SK-N-SH (cell line): Measurements from ENCODE around the gene IL17B. TPM values are rescaled to one million over a fixed set of nuclear protein-coding genes. Genes with fewer than 3 reads are reported as not detected.
A peak's percentile ranks its signal among the peaks of the same experiment; 100 is the strongest.

ENCODE experiments used
- CTCF ChIA-PET: fragments of 300-600, 350-600 bp; formaldehyde crosslinking; extraction: SDS; loops from one replicate; lab custom pipeline; 2021; lab: Yijun Ruan, JAX
- POLR2A ChIA-PET: fragments of 350-600 bp; sonication (Branson Sonifier 250); formaldehyde crosslinking; extraction: SDS; loops from one replicate; lab custom pipeline; 2020; ENCODE audit warnings: antibody characterized with exemption, inconsistent platforms; lab: Yijun Ruan, JAX
- DNase-seq: peaks from one replicate; pipeline ENCODE4 v3.0.0; 2012
- H2AFZ ChIP-seq: fragments of 200-600 bp; sonication (generic); 2 replicates; pipeline ENCODE4 v1.8.1; 2016; ENCODE audit warnings: antibody characterized with exemption, mild to moderate bottlenecking, low read depth
- H3F3A ChIP-seq: fragments of 200-600 bp; sonication (generic); replicated peaks from 2 replicates; pipeline ENCODE3; 2016; ENCODE audit warnings: antibody characterized with exemption, mild to moderate bottlenecking; ENCODE audit not compliant: insufficient read depth
- H3K27ac ChIP-seq, 2 experiments: fragments of 200-500 bp in 1 of 2; fragments of 200-600 bp in 1 of 2; sonication (Bioruptor generic) in 1 of 2; sonication (generic), shearing (Covaris generic) in 1 of 2; 2 replicates each; pipeline versions ENCODE4 v1.5.1 to v1.6.1; 2014 to 2016; ENCODE audit warnings: low read depth in 2 of 2, inconsistent platforms in 1 of 2, low read length in 1 of 2, mild to moderate bottlenecking in 1 of 2, mixed read lengths in 1 of 2
- H3K27me3 ChIP-seq: fragments of 200-600 bp; sonication (generic), shearing (Covaris generic); 2 replicates; pipeline ENCODE4 v1.6.1; 2016; ENCODE audit warnings: mixed run types; ENCODE audit not compliant: insufficient read depth
- H3K36me3 ChIP-seq, 2 experiments: fragments of 200-500 bp in 1 of 2; fragments of 200-600 bp in 1 of 2; sonication (Bioruptor generic) in 1 of 2; sonication (generic) in 1 of 2; replicated peaks in 1 of 2; 2 replicates each; pipeline versions ENCODE3 to v1.5.1; 2014 to 2016; ENCODE audit warnings: low read length in 1 of 2, mild to moderate bottlenecking in 1 of 2; ENCODE audit not compliant: insufficient read depth in 2 of 2, control insufficient read depth in 1 of 2
- H3K4me1 ChIP-seq, 2 experiments: fragments of 200-500 bp in 1 of 2; fragments of 200-600 bp in 1 of 2; sonication (Bioruptor generic) in 1 of 2; sonication (generic), shearing (Covaris generic) in 1 of 2; 2 replicates each; pipeline versions ENCODE4 v1.5.1 to v1.6.1; 2014 to 2016; ENCODE audit warnings: low read depth in 1 of 2, low read length in 1 of 2, mixed run types in 1 of 2; ENCODE audit not compliant: insufficient read depth in 2 of 2, control insufficient read depth in 1 of 2
- H3K4me2 ChIP-seq: fragments of 200-600 bp; sonication (generic), shearing (Covaris generic); 2 replicates; pipeline ENCODE4 v1.6.1; 2017; ENCODE audit warnings: mixed run types
- H3K4me3 ChIP-seq, 2 experiments: fragments of 200-500 bp in 1 of 2; fragments of 200-600 bp in 1 of 2; sonication (Bioruptor generic) in 1 of 2; sonication (generic), shearing (Covaris generic) in 1 of 2; 2 replicates each; pipeline versions ENCODE4 v1.5.1 to v1.8.1; 2014 to 2016; ENCODE audit warnings: low read depth in 2 of 2, inconsistent platforms in 1 of 2, low read length in 1 of 2, mild to moderate bottlenecking in 1 of 2, mixed read lengths in 1 of 2, moderate library complexity in 1 of 2
- H3K79me2 ChIP-seq: fragments of 200-600 bp; sonication (generic); 2 replicates; pipeline ENCODE4 v1.8.1; 2017; ENCODE audit warnings: mild to moderate bottlenecking; ENCODE audit not compliant: insufficient read depth
- H3K9ac ChIP-seq: fragments of 200-600 bp; sonication (generic); 2 replicates; pipeline ENCODE4 v1.6.1; 2017; ENCODE audit warnings: mixed run types
- H3K9me2 ChIP-seq: fragments of 200-600 bp; sonication (generic); 2 replicates; pipeline ENCODE4 v1.6.1; 2017; ENCODE audit warnings: mixed run types
- H3K9me3 ChIP-seq: fragments of 200-600 bp; sonication (generic); 2 replicates; pipeline ENCODE4 v1.6.1; 2017; ENCODE audit warnings: mixed run types, mild to moderate bottlenecking, moderate library complexity
- H4K20me1 ChIP-seq: fragments of 200-600 bp; sonication (generic); 2 replicates; pipeline ENCODE4 v1.6.1; 2017; ENCODE audit warnings: mild to moderate bottlenecking, mixed run types; ENCODE audit not compliant: insufficient read depth
- ELF1 ChIP-seq: IDR thresholded peaks from 2 replicates; pipeline ENCODE4 v1.4.0; 2012
- MXI1 ChIP-seq: IDR thresholded peaks from 2 replicates; pipeline ENCODE4 v1.6.1; 2012; ENCODE audit warnings: mild to moderate bottlenecking, low read depth, low read length, improper control_type of control experiment
- RAD21 ChIP-seq: IDR thresholded peaks from 2 replicates; pipeline ENCODE4 v1.6.1; 2012; ENCODE audit warnings: mild to moderate bottlenecking, low read length
- TAF1 ChIP-seq: IDR thresholded peaks from 2 replicates; pipeline ENCODE4 v1.6.1; 2012; ENCODE audit warnings: low read depth, mild to moderate bottlenecking, low read length, moderate library complexity, borderline replicate concordance
- TEAD4 ChIP-seq: IDR thresholded peaks from 2 replicates; pipeline ENCODE4 v1.4.0; 2012; ENCODE audit warnings: mild to moderate bottlenecking, borderline replicate concordance; ENCODE audit not compliant: insufficient read depth
- WGBS: methylation state at CpG from one replicate; pipeline ENCODE4 v1.1.6; 2017; ENCODE audit warnings: low lambda C conversion rate; 5-methylcytosine and 5-hydroxymethylcytosine counted together
- polyA plus RNA-seq, 3 experiments: library from polyadenylated mRNA; depleted of rRNA; stranded (reverse); fragments of >200 nt; gene quantifications; 2 replicates each; pipeline ENCODE4 v1.2.3, GENCODE V29; 2012
- TF ChIP-seq, protein P1 (sequence below): IDR thresholded peaks from 2 replicates; pipeline ENCODE4 v1.6.1; 2012; ENCODE audit warnings: mild to moderate bottlenecking, low read depth, low read length, moderate library complexity
- TF ChIP-seq, protein P2 (sequence below): IDR thresholded peaks from 2 replicates; pipeline ENCODE4; 2012
- TF ChIP-seq, protein P3 (sequence below): IDR thresholded peaks from 2 replicates; pipeline ENCODE4 v1.4.0; 2012; ENCODE audit warnings: low read depth, borderline replicate concordance

IL17B gene
- polyA plus RNA-seq, 1 of the 3 experiments (the other 2 are of a cell fraction), result 0.16 TPM

DNA sequence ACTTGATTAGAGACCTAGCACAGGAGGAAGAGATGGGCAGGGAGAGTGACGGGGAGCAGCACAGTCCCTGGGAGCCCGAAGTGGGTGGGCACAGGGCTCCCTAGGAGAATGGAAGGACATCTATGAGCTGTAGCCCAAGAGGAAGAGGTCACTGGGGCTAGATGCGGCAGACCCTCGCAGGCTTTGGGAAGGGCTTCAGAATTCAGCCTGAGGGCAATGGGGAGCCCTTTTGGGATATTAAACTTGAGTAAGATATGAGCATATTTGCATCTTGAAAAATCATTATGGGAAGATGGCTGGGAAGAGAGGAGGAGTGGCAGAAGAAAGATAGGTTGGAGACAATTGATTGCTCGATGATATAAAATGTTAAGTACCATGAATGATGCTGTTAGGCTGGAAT lies 48.9 kb upstream of the IL17B start:
- Histone ChIP-seq H3K36me3 (peaks cover 17 to 62% of the 10 kb centered on the region in 2 experiments), H3K4me2 (no peak overlapping the region), H3K9ac (no peak overlapping the region), H3F3A (peaks cover 77% of the 10 kb centered on the region), H3K4me1 (peaks cover 8 to 57% of the 10 kb centered on the region in 2 experiments), H3K9me2 (no peaks in the 10 kb centered on the region), H4K20me1 (no peaks in the 10 kb centered on the region), H3K4me3 (no peak overlapping the region), H3K9me3 (no peaks in the 10 kb centered on the region), H3K79me2 (no peaks in the 10 kb centered on the region), H2AFZ (no peak overlapping the region), H3K27me3 (no peaks in the 10 kb centered on the region), H3K27ac (peak overlapping the region in 1 of 2 experiments; percentile 70; a peak in 2 of 4 replicates)
- ChIA-PET CTCF (interaction anchor here (1.1 to 52.5 kb wide), 3 partner anchors 15 to 56 kb away, joined by 4 to 1751 read pairs (median 11); partner anchors contain the start of genes IL17B and PCYOX1L), POLR2A (interaction anchor here (1.2 kb wide), 1 partner anchor 64 kb away, joined by 5 read pairs; no protein-coding TSS in a partner anchor)
- DNase-seq, result no peak
- TF ChIP-seq, protein P1, sequence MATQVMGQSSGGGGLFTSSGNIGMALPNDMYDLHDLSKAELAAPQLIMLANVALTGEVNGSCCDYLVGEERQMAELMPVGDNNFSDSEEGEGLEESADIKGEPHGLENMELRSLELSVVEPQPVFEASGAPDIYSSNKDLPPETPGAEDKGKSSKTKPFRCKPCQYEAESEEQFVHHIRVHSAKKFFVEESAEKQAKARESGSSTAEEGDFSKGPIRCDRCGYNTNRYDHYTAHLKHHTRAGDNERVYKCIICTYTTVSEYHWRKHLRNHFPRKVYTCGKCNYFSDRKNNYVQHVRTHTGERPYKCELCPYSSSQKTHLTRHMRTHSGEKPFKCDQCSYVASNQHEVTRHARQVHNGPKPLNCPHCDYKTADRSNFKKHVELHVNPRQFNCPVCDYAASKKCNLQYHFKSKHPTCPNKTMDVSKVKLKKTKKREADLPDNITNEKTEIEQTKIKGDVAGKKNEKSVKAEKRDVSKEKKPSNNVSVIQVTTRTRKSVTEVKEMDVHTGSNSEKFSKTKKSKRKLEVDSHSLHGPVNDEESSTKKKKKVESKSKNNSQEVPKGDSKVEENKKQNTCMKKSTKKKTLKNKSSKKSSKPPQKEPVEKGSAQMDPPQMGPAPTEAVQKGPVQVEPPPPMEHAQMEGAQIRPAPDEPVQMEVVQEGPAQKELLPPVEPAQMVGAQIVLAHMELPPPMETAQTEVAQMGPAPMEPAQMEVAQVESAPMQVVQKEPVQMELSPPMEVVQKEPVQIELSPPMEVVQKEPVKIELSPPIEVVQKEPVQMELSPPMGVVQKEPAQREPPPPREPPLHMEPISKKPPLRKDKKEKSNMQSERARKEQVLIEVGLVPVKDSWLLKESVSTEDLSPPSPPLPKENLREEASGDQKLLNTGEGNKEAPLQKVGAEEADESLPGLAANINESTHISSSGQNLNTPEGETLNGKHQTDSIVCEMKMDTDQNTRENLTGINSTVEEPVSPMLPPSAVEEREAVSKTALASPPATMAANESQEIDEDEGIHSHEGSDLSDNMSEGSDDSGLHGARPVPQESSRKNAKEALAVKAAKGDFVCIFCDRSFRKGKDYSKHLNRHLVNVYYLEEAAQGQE, result no peak
- TF ChIP-seq, protein P2, sequence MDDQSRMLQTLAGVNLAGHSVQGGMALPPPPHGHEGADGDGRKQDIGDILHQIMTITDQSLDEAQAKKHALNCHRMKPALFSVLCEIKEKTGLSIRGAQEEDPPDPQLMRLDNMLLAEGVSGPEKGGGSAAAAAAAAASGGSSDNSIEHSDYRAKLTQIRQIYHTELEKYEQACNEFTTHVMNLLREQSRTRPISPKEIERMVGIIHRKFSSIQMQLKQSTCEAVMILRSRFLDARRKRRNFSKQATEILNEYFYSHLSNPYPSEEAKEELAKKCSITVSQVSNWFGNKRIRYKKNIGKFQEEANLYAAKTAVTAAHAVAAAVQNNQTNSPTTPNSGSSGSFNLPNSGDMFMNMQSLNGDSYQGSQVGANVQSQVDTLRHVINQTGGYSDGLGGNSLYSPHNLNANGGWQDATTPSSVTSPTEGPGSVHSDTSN, result no peak
- 90% methylated on average over 5 of the region's 5 CpGs for WGBS

DNA sequence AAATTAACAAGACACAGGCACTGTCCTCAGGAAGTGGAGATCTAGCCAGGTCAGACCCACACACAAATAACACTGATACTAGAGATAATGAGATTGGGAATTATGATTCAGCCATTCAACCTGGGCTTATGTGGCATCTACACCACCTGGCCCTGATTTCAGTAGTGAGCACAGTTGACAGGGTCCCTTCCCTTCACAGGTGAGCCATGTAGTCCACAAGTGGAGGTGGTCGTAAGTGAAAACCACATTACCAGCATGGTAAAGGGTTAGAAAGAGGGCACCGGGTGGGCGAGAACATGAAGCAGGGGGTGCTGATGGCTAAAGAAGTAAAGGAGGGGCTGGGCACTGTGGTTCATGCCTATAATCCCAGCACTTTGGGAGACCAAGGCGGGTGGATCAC lies 48.3 kb upstream of the IL17B start:
- peaks cover 12 to 57% of the 10 kb centered on the region in 2 experiments for H3K4me1 ChIP-seq
- no peak overlapping the region for H3K9ac ChIP-seq
- CTCF ChIA-PET, result interaction anchor here (52.5 kb wide), 1 partner anchor 55 kb away, joined by 1751 read pairs; the partner anchor contains the start of genes IL17B and PCYOX1L
- no peak for DNase-seq
- H3K4me3 ChIP-seq, result no peak overlapping the region
- H3K79me2 ChIP-seq, result no peaks in the 10 kb centered on the region
- H3K4me2 ChIP-seq, result no peak overlapping the region
- 89% methylated on average over 4 of the region's 4 CpGs for WGBS
- no peaks in the 10 kb centered on the region for H3K27me3 ChIP-seq
- POLR2A ChIA-PET, result interaction anchor here (1.2 kb wide), 1 partner anchor 64 kb away, joined by 5 read pairs; no protein-coding TSS in a partner anchor
- no peak overlapping the region for H2AFZ ChIP-seq
- peaks cover 17 to 62% of the 10 kb centered on the region in 2 experiments for H3K36me3 ChIP-seq
- peak overlapping the region; percentile 24 to 67; a peak in 2 of 4 replicates for H3K27ac ChIP-seq
- H3F3A ChIP-seq, result peaks cover 78% of the 10 kb centered on the region
- no peak for TF ChIP-seq ELF1
- TF ChIP-seq TAF1, result no peak
- no peak for TF ChIP-seq TEAD4
- TF ChIP-seq, protein P3, sequence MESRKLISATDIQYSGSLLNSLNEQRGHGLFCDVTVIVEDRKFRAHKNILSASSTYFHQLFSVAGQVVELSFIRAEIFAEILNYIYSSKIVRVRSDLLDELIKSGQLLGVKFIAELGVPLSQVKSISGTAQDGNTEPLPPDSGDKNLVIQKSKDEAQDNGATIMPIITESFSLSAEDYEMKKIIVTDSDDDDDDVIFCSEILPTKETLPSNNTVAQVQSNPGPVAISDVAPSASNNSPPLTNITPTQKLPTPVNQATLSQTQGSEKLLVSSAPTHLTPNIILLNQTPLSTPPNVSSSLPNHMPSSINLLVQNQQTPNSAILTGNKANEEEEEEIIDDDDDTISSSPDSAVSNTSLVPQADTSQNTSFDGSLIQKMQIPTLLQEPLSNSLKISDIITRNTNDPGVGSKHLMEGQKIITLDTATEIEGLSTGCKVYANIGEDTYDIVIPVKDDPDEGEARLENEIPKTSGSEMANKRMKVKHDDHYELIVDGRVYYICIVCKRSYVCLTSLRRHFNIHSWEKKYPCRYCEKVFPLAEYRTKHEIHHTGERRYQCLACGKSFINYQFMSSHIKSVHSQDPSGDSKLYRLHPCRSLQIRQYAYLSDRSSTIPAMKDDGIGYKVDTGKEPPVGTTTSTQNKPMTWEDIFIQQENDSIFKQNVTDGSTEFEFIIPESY, result no peak
- no peak for TF ChIP-seq RAD21
- TF ChIP-seq MXI1, result no peak
- no peaks in the 10 kb centered on the region for H3K9me2 ChIP-seq
- H4K20me1 ChIP-seq, result no peaks in the 10 kb centered on the region
- no peaks in the 10 kb centered on the region for H3K9me3 ChIP-seq
